ENCODE results near the gene C12orf57. TPM values are rescaled to one million over a fixed set of nuclear protein-coding genes. Genes with fewer than 3 reads are reported as not detected.

Gene C12orf57
- total and polyA plus RNA-seq, 9 of the 15 experiments (the other 6 are each of a cell fraction or from before 2014, with no cell fraction given): 26.7 to 191 (median 107) TPM

DNA sequence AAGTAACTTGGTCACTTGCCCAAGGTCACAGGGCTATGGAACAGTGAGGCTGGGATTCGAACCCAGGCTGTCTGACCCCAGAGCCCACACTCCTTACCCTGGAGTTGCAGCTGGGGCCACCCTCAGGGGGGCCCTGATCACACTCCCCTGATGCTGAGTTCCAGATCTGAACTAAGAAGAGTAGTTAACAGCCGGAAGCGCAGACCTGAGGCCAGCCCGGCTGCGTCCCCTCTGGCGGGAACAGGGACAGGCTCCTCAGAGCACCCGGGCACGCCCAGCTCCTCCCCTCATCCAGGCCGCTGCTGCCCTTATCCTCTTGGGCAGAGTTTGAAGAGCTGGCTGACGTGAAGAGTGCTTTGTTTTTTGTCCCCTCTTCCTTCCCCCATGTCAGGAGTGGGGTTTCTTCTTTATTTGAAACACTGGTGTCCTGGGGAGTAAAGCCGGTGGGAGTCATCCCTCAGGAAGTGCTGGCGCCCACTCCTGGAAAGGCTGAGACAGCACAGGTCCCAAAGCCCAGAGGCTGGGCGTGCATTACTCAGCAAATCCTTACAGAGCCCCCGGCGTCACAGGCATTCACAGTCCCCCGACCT lies 18.0 kb downstream of the C12orf57 start (continued):
- TF ChIP-seq, protein P1, sequence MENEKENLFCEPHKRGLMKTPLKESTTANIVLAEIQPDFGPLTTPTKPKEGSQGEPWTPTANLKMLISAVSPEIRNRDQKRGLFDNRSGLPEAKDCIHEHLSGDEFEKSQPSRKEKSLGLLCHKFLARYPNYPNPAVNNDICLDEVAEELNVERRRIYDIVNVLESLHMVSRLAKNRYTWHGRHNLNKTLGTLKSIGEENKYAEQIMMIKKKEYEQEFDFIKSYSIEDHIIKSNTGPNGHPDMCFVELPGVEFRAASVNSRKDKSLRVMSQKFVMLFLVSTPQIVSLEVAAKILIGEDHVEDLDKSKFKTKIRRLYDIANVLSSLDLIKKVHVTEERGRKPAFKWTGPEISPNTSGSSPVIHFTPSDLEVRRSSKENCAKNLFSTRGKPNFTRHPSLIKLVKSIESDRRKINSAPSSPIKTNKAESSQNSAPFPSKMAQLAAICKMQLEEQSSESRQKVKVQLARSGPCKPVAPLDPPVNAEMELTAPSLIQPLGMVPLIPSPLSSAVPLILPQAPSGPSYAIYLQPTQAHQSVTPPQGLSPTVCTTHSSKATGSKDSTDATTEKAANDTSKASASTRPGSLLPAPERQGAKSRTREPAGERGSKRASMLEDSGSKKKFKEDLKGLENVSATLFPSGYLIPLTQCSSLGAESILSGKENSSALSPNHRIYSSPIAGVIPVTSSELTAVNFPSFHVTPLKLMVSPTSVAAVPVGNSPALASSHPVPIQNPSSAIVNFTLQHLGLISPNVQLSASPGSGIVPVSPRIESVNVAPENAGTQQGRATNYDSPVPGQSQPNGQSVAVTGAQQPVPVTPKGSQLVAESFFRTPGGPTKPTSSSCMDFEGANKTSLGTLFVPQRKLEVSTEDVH (IDR thresholded peaks at IDR 0.05; ENCODE audit: low read depth, partially characterized antibody): peak; percentile 80
- TF ChIP-seq STAT5A (IDR thresholded peaks at IDR 0.05; ENCODE audit: borderline replicate concordance, low read length) (no peak), PHTF2 (CRISPR knock-in tag; IDR thresholded peaks at IDR 0.05) (no peak), PML (IDR thresholded peaks at IDR 0.05; ENCODE audit: low read length) (peak; percentile 50; the same call in 1 of the 2 replicates), ZNF224 (CRISPR knock-in tag; IDR thresholded peaks at IDR 0.05) (no peak), HMG20B (CRISPR knock-in tag; IDR thresholded peaks at IDR 0.05) (no peak), HMG20A (CRISPR knock-in tag; conservative IDR thresholded peaks at IDR 0.05) (no peak), RFX7 (CRISPR knock-in tag; IDR thresholded peaks at IDR 0.05) (no peak), MBD2 (IDR thresholded peaks at IDR 0.05; ENCODE audit: borderline replicate concordance, low read depth) (0 out of 2 replicates have a peak, but pooled peaks have one; percentile 10), ZFX (CRISPR knock-in tag; IDR thresholded peaks at IDR 0.05) (peak; percentile 65), TRIM24 (IDR thresholded peaks at IDR 0.05) (peak in 1 of 2 experiments; percentile 46; a peak in 1 of 4 replicates), MCM7 (IDR thresholded peaks at IDR 0.05) (no peak), ASH1L (IDR thresholded peaks at IDR 0.05; ENCODE audit: borderline replicate concordance, low read depth, partially characterized antibody) (no peak), ZNF77 (CRISPR knock-in tag; IDR thresholded peaks at IDR 0.05) (no peak), BACH1 (tag; IDR thresholded peaks at IDR 0.05) (peak; percentile 64)
- TF ChIP-seq, protein P2, sequence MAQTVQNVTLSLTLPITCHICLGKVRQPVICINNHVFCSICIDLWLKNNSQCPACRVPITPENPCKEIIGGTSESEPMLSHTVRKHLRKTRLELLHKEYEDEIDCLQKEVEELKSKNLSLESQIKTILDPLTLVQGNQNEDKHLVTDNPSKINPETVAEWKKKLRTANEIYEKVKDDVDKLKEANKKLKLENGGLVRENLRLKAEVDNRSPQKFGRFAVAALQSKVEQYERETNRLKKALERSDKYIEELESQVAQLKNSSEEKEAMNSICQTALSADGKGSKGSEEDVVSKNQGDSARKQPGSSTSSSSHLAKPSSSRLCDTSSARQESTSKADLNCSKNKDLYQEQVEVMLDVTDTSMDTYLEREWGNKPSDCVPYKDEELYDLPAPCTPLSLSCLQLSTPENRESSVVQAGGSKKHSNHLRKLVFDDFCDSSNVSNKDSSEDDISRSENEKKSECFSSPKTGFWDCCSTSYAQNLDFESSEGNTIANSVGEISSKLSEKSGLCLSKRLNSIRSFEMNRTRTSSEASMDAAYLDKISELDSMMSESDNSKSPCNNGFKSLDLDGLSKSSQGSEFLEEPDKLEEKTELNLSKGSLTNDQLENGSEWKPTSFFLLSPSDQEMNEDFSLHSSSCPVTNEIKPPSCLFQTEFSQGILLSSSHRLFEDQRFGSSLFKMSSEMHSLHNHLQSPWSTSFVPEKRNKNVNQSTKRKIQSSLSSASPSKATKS (CRISPR knock-in tag; IDR thresholded peaks at IDR 0.05): no peak
- TF ChIP-seq, protein P3, sequence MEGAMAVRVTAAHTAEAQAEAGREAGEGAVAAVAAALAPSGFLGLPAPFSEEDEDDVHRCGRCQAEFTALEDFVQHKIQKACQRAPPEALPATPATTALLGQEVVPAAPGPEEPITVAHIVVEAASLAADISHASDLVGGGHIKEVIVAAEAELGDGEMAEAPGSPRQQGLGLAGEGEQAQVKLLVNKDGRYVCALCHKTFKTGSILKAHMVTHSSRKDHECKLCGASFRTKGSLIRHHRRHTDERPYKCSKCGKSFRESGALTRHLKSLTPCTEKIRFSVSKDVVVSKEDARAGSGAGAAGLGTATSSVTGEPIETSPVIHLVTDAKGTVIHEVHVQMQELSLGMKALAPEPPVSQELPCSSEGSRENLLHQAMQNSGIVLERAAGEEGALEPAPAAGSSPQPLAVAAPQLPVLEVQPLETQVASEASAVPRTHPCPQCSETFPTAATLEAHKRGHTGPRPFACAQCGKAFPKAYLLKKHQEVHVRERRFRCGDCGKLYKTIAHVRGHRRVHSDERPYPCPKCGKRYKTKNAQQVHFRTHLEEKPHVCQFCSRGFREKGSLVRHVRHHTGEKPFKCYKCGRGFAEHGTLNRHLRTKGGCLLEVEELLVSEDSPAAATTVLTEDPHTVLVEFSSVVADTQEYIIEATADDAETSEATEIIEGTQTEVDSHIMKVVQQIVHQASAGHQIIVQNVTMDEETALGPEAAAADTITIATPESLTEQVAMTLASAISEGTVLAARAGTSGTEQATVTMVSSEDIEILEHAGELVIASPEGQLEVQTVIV (CRISPR knock-in tag; IDR thresholded peaks at IDR 0.05; ENCODE audit: borderline replicate concordance): no peak
- TF ChIP-seq, protein P4, sequence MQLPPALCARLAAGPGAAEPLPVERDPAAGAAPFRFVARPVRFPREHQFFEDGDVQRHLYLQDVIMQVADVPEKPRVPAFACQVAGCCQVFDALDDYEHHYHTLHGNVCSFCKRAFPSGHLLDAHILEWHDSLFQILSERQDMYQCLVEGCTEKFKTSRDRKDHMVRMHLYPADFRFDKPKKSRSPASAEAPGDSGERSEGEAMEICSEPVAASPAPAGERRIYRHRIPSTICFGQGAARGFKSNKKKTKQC (CRISPR knock-in tag; IDR thresholded peaks at IDR 0.05): no peak
- TF ChIP-seq, protein P5, sequence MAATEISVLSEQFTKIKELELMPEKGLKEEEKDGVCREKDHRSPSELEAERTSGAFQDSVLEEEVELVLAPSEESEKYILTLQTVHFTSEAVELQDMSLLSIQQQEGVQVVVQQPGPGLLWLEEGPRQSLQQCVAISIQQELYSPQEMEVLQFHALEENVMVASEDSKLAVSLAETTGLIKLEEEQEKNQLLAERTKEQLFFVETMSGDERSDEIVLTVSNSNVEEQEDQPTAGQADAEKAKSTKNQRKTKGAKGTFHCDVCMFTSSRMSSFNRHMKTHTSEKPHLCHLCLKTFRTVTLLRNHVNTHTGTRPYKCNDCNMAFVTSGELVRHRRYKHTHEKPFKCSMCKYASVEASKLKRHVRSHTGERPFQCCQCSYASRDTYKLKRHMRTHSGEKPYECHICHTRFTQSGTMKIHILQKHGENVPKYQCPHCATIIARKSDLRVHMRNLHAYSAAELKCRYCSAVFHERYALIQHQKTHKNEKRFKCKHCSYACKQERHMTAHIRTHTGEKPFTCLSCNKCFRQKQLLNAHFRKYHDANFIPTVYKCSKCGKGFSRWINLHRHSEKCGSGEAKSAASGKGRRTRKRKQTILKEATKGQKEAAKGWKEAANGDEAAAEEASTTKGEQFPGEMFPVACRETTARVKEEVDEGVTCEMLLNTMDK (IDR thresholded peaks at IDR 0.05; ENCODE audit: borderline replicate concordance, insufficient read depth, low read depth, low read length, poor library complexity, severe bottlenecking): peak; percentile 55
